Ishikawa (cell line): ENCODE results near the gene NAP1L1.

Source experiments
- CEBPB ChIP-seq: IDR thresholded peaks from 2 replicates; pipeline ENCODE4 v1.6.1; 2012
- CREB1 ChIP-seq: IDR thresholded peaks from 2 replicates; pipeline ENCODE4 v1.6.1; 2012; ENCODE audit warnings: low read depth
- EGR1 ChIP-seq: IDR thresholded peaks from 2 replicates; pipeline ENCODE4 v1.6.1; 2012
- EP300 ChIP-seq: IDR thresholded peaks from 2 replicates; pipeline ENCODE4 v1.6.1; 2012; ENCODE audit warnings: borderline replicate concordance
- FOXM1 ChIP-seq: IDR thresholded peaks from 2 replicates; pipeline ENCODE4 v1.6.1; 2012; ENCODE audit warnings: low read depth, borderline replicate concordance
- NFIC ChIP-seq: IDR thresholded peaks from 2 replicates; pipeline ENCODE4 v1.6.1; 2012
- RAD21 ChIP-seq: IDR thresholded peaks from 2 replicates; pipeline ENCODE4 v1.6.1; 2012; ENCODE audit warnings: low read depth
- TAF1 ChIP-seq: IDR thresholded peaks from 2 replicates; pipeline ENCODE4 v1.6.1; 2012; ENCODE audit warnings: low read depth, mild to moderate bottlenecking
- TCF12 ChIP-seq: IDR thresholded peaks from 2 replicates; pipeline ENCODE4 v1.6.1; 2012; ENCODE audit warnings: low read depth
- TEAD4 ChIP-seq: IDR thresholded peaks from 2 replicates; pipeline ENCODE4 v1.6.1; 2012
- YY1 ChIP-seq: IDR thresholded peaks from 2 replicates; pipeline ENCODE4 v1.6.1; 2012; ENCODE audit warnings: low read depth
- ZBTB7A ChIP-seq: IDR thresholded peaks from 2 replicates; pipeline ENCODE4 v1.6.1; 2012; ENCODE audit warnings: low read depth
- TF ChIP-seq, protein P1 (sequence below): IDR thresholded peaks from 2 replicates; pipeline ENCODE4 v1.6.1; 2012
- TF ChIP-seq, protein P2 (sequence below): IDR thresholded peaks from 2 replicates; pipeline ENCODE4 v1.6.1; 2012; ENCODE audit warnings: low read depth, mild to moderate bottlenecking
- TF ChIP-seq, protein P3 (sequence below): IDR thresholded peaks from 2 replicates; pipeline ENCODE4 v1.6.1; 2012

Gene NAP1L1

DNA sequence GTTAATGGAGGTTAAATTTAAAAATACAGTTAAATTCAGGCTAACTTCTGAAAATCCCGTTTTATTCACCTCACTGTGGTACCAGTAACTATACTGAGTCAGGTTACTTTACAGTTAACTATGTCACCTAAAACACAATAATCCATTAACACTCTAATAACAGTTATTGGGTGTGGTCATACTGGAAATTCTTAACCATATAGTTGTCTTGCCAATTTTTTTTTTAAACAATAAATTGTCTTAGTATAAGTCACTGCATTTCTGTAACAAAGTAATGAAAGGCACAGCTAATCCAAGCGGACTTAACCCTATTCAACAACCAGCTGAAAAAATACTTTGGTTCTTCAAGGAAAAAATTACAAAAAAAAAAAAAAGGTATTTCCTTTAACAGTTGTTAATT is 36.7 kb downstream of the NAP1L1 start:
- TF ChIP-seq CEBPB (no peak), TEAD4 (no peak), EP300 (no peak), TAF1 (no peak), FOXM1 (no peak), TCF12 (no peak), NFIC (no peak), EGR1 (no peak), RAD21 (no peak), YY1 (no peak), ZBTB7A (no peak)
- TF ChIP-seq, protein P1, sequence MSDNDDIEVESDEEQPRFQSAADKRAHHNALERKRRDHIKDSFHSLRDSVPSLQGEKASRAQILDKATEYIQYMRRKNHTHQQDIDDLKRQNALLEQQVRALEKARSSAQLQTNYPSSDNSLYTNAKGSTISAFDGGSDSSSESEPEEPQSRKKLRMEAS, result no peak
- TF ChIP-seq, protein P2, sequence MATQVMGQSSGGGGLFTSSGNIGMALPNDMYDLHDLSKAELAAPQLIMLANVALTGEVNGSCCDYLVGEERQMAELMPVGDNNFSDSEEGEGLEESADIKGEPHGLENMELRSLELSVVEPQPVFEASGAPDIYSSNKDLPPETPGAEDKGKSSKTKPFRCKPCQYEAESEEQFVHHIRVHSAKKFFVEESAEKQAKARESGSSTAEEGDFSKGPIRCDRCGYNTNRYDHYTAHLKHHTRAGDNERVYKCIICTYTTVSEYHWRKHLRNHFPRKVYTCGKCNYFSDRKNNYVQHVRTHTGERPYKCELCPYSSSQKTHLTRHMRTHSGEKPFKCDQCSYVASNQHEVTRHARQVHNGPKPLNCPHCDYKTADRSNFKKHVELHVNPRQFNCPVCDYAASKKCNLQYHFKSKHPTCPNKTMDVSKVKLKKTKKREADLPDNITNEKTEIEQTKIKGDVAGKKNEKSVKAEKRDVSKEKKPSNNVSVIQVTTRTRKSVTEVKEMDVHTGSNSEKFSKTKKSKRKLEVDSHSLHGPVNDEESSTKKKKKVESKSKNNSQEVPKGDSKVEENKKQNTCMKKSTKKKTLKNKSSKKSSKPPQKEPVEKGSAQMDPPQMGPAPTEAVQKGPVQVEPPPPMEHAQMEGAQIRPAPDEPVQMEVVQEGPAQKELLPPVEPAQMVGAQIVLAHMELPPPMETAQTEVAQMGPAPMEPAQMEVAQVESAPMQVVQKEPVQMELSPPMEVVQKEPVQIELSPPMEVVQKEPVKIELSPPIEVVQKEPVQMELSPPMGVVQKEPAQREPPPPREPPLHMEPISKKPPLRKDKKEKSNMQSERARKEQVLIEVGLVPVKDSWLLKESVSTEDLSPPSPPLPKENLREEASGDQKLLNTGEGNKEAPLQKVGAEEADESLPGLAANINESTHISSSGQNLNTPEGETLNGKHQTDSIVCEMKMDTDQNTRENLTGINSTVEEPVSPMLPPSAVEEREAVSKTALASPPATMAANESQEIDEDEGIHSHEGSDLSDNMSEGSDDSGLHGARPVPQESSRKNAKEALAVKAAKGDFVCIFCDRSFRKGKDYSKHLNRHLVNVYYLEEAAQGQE, result no peak

DNA sequence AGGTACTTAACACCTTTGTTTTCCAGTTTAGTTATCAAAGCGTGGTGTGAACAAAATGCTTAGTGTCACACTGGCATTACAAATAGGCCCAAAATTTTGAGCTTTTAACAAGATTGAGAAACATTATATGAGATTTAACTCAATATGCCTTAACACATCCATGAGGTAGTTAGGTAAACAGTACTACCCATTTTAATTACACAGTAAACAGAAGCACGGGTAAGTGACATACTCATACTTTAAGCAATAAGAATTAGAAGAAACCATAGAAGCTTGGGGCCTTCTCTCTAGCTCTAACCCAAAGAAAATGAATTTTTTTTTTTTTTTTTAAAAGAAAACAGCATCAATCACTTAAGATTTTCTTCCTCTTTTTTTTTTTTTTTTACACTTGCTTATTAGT is 37.4 kb downstream of the NAP1L1 start:
- no peak for TF ChIP-seq TCF12
- TF ChIP-seq FOXM1, result no peak
- no peak for TF ChIP-seq EP300
- no peak for TF ChIP-seq YY1
- no peak for TF ChIP-seq EGR1
- TF ChIP-seq ZBTB7A, result no peak
- no peak for TF ChIP-seq TEAD4
- TF ChIP-seq, protein P3, sequence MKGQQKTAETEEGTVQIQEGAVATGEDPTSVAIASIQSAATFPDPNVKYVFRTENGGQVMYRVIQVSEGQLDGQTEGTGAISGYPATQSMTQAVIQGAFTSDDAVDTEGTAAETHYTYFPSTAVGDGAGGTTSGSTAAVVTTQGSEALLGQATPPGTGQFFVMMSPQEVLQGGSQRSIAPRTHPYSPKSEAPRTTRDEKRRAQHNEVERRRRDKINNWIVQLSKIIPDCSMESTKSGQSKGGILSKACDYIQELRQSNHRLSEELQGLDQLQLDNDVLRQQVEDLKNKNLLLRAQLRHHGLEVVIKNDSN, result no peak
- TF ChIP-seq NFIC, result no peak
- no peak for TF ChIP-seq TAF1
- no peak for TF ChIP-seq CREB1
- TF ChIP-seq RAD21, result no peak
- no peak for TF ChIP-seq CEBPB
- TF ChIP-seq, protein P1, result no peak
- TF ChIP-seq, protein P2, result no peak

DNA sequence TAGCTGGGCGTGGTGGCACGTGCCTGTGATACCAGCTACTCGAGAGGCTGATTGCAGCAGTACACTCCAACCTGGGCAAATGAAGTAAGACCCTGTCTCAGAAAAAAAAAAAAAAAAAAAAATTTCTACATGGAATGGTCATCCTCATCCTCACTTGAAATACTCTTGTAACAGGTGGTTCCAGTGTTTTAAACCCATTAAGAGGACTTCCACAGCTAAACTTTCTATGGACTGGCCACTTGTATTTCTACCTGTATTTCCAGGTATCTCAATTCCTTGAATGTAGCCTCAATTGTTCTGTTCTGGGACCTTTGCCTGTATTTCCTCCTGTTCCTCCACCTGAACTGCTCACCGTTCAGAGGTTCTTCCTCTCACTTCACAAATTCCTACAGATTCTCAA is 41.1 kb downstream of the NAP1L1 start:
- TF ChIP-seq, protein P3, result no peak
- no peak for TF ChIP-seq FOXM1
- TF ChIP-seq ZBTB7A, result no peak
- no peak for TF ChIP-seq TAF1
- TF ChIP-seq, protein P2, result no peak
- TF ChIP-seq, protein P1, result no peak
- no peak for TF ChIP-seq TCF12

DNA sequence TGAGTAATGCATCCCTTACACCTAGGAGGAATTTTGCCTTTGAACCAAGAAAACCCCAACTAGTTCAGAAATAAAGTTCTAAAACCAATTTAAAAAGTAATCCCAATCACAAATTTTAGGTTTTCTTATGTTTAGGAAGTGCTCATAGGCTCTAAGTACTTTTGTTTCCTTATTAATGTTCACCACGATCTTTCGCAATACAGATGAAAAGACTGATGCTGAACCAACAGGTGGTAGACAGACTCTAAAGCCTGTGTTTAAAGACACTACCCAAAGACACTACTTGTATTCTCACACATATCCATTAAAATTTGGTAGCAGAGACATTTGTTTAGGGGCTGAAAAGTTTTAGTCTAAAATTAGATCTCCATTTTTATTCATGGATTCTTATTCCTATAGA is 42.3 kb downstream of the NAP1L1 start:
- TF ChIP-seq, protein P2, result no peak
- TF ChIP-seq EGR1 (no peak), TCF12 (no peak), YY1 (no peak), CEBPB (peak; percentile 40; the same call in 1 of the 2 replicates), FOXM1 (no peak), RAD21 (no peak)
